HG03439 (cell line): ENCODE measurements around the gene TMEM35B.
"Not testable (repeated sequence)": the region's sequence is repeated elsewhere in the genome, so short reads cannot be mapped to it uniquely, and the experiment has no call there.

Source experiments
- ATAC-seq: cut with Tn5 transposase; IDR thresholded peaks from one replicate; pipeline ENCODE4 v1.9.1; 2021; ENCODE audit warnings: mild to moderate bottlenecking, moderate library complexity; ENCODE audit not compliant: unreplicated experiment

Gene TMEM35B

DNA sequence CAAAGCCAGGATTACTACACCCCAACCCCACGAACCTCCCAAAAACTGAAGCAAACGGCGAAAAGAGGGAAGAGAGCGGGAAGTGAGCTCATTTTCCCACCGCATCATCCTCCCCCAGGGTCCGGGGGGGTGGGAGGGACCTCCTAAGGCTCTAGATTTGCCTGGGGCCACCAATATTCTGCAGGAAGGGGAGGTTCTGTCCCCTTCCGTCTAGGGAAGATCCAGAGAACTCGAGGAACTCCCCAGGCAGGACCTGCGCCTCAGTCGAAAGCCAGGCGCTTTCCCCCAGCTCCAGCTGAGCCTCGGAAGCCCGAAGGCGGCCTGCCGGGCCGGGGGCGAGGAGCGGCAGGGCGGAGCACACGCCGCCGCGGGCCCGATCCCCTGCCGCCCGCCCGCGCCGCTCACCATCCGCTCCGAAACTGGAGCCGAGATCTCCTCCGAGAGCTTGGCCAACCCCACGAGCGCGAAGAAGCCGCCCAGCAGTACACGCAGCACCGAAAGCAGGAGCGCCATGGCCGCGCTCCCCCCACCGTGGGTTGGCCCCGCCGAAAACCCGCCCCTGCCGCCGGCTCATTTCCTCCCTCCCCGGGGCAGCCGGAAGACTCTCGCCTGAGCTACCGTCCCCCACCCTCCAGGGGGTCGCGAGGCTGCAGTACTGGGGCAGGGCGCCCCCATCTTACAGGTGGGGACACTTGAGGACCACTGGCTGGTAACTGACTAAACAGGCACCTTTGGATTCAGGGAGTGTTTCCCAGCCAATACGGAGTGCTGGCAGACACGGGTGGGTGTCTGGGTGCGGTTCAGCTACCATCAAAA, at the start of gene TMEM35B:
Gene TMEM35B, minus strand, starts transcription at position 555 of the 816 bp plus-strand sequence. Its CDS starts 42 bp downstream, at position 513.
- peak; percentile 86 for ATAC-seq

- ATAC-seq: no peak
Observed at GRCh38 chr1:35033346-35033745, 48.2 kb upstream of the TMEM35B start.

- ATAC-seq: no peak
Observed at GRCh38 chr1:35032384-35032739, 47.2 kb upstream of the TMEM35B start.

DNA sequence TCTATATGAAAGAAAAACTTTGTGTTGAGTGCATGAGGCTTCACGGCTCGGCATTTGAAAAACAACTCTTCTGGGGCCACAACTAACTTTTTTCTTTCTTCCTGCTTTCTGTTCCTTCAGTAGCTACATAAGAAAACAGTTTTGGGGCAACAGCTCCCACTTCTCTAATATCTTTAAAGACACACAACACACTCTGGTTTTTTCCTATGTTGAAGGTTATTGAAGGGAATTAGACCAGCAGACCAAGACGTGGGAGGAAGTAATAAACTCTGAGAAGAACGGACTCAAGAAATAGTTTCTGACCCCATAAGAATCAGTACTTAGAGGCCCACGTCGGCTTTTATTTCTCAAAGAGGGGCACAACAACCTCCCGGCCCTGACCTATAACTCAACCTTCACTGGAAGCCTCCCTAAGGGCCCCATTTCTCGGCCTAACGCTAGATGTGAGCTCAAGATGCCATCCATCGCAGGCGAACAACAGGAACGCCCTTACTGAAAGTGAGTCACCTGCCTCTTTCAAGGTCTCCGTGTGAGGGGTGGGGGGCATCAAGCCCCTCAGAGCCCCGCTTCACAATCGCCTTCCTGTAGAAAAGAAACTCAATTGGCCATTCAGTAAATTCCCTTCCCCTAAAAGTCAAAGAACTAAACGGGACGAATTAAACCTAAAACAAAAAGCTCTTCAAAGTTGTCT, 45.8 kb upstream of the TMEM35B start:
- no peak for ATAC-seq

DNA sequence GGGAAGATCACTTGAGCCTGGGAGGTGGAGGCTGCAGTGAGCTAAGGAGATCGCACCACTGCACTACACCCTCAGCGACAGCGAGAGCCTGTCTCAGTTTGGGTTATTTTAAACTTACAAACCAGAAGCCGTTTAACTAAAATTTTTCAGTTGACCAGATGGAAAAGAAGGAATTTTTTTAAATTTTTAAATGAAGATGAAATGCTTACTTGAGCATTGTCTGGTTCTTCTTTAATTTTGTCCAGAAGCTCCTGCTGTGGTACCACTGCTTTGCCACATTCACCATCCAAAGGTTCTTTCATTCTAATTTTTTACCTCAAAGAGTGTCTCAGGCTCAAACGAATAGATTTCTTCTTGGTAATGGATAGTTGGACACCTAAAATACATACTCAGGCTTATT, 45.2 kb upstream of the TMEM35B start:
- ATAC-seq: no peak

- ATAC-seq: no peak
Observed at GRCh38 chr1:35029761-35030160, 44.6 kb upstream of the TMEM35B start.

GRCh38 chr1:35016406-35016805, 31.3 kb upstream of the TMEM35B start:
- ATAC-seq: no peak

- no peak for ATAC-seq
Observed at GRCh38 chr1:35014486-35014885, 29.3 kb upstream of the TMEM35B start.

DNA sequence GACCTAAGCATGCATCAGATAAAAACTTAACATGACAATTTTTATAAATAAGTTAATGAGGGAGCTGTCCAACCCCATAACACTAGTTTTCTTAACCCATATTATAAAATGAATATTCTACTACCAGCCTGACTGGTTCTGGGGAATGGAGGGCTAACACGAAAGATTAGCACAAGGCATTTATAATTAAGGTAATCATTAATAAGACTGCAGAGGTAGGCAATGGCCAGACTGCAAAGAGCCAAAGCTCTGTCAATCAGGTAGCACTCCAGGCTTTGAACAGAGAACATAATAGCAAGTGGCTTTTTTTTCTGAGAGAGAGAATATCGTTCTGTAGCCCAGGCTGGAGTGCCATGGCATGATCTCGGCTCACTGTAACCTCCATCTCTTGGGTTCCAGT, 20.6 kb upstream of the TMEM35B start:
- no peak for ATAC-seq

DNA sequence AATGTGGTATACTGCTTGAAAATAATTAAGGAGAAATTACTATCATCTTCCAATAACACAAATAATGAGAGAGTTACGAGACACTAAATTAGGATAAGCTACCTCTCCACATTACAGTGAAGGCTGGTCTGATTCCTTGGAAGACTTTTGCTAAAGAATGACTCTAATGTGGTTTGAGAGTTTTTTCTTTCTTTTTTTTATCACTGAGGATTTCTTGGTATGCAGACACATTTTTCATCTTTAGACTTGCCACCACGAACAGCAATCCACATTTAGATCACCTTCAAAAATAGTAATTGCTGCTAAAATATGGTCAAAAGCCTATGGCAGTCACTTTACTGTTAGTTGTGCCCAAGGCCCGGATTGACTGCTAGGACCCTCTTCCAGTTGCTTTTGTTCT, 16.6 kb upstream of the TMEM35B start:
- ATAC-seq: no peak

DNA sequence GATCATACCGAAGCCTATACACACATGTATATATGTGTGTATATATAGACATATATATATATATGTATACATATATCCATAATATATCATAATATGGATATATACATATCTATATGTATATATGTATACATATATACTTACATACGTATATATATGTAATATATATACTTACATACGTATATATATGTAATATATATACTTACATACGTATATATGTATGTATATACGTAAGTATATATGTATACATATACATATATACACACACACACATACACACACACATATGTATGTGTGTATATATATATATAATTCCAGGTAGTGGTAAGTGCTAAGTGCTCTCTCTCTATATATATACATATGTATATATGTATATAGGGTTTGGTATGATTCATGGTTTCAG, 9.7 kb upstream of the TMEM35B start:
- ATAC-seq: no peak

GRCh38 chr1:34988581-34988980, 3.4 kb upstream of the TMEM35B start:
- no peak for ATAC-seq

DNA sequence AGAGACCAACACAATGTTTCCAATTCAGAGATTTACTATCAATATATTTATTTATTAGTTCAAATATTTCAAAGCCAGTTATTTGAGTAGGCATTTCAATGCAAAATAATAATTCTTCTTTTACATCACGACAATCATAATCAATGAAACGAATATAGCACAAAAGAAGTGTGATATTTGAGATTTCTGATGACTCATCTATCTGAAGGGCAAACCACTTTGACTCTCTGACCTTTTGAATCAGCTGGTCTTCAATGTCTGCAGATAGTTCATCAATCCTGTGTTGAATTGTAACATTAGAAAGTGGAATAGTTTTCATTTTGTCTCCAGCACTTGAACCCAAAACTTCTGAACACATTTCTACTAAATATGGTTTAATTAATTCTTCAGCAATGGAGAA, 3.0 kb upstream of the TMEM35B start:
- ATAC-seq: no peak

DNA sequence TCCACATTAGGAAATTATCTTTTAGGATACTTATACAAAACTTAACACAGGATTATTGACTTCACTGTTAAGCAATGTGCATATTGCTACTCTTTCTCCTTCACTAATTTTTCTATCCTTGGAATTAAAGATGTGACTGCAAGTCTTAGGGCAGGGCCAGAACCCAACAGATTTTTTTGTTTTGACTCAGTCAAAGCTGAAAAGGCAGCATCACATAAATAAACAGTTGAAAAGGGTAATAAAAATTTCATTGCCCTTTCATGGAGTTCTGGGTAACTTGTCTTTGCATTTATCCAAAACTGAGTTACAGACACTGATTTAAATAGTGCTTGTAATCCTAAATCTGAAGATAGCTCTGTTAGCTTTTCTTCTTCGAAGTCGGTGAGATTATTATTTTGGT, 1.9 kb upstream of the TMEM35B start:
- no peak for ATAC-seq

GRCh38 chr1:34985609-34985904, 410 bp upstream of the TMEM35B start:
- ATAC-seq: not testable (repeated sequence)

DNA sequence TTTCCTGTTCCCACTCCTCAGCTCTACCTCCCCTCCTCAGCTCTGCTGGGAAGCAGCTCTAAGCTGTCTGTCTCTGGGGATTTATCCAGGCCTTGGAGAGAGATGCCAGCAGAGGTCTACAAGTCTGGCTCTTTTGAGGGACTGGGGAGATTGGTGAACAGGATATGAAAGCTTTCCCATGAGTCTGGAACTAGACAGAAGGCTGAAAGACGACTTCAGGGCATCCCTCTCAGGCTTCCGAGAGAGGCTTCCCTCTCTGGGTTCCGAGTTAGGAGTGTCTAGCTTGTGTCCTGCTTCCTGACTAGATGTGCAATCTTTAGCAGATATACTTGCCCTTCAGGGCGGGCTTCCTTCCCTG, 733 bp downstream of the TMEM35B start:
- no peak for ATAC-seq

- ATAC-seq: no peak
Observed at GRCh38 chr1:34983700-34984355, 1.3 kb downstream of the TMEM35B start.

- no peak for ATAC-seq
Observed at GRCh38 chr1:34982820-34983376, 2.2 kb downstream of the TMEM35B start.

GRCh38 chr1:34980715-34981114, 4.4 kb downstream of the TMEM35B start:
- no peak for ATAC-seq

GRCh38 chr1:34978921-34979320, 6.2 kb downstream of the TMEM35B start:
- ATAC-seq: no peak

- no peak for ATAC-seq
Observed at GRCh38 chr1:34977858-34978257, 7.3 kb downstream of the TMEM35B start.

GRCh38 chr1:34977210-34977471, 8.0 kb downstream of the TMEM35B start:
- ATAC-seq: no peak
